ENCODE data around the gene PAF1.

The PAF1 gene

DNA sequence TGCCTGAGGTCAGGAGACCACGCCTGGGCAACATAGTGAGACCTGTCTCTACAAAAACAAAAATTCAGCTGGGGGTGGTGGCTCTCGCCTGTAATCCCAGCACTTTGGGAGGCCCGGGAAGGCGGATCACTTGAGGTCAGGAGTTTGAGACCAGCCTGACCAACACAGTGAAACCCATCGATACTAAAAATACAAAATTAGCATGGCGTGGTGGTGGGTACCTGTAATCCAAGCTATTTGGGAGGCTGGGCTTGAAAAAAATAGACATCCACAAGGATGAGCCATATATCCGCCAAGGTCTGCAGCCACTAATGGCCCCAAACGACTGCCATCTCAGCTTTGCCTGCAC, 41.7 kb upstream of the PAF1 start:
- TF ChIP-seq ZFX (IDR thresholded peaks at IDR 0.05) = no peak
- TF ChIP-seq, protein P1, sequence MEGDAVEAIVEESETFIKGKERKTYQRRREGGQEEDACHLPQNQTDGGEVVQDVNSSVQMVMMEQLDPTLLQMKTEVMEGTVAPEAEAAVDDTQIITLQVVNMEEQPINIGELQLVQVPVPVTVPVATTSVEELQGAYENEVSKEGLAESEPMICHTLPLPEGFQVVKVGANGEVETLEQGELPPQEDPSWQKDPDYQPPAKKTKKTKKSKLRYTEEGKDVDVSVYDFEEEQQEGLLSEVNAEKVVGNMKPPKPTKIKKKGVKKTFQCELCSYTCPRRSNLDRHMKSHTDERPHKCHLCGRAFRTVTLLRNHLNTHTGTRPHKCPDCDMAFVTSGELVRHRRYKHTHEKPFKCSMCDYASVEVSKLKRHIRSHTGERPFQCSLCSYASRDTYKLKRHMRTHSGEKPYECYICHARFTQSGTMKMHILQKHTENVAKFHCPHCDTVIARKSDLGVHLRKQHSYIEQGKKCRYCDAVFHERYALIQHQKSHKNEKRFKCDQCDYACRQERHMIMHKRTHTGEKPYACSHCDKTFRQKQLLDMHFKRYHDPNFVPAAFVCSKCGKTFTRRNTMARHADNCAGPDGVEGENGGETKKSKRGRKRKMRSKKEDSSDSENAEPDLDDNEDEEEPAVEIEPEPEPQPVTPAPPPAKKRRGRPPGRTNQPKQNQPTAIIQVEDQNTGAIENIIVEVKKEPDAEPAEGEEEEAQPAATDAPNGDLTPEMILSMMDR (conservative IDR thresholded peaks at IDR 0.05) = no peak
- peak overlapping the region; percentile 87 for H3K27ac ChIP-seq

DNA sequence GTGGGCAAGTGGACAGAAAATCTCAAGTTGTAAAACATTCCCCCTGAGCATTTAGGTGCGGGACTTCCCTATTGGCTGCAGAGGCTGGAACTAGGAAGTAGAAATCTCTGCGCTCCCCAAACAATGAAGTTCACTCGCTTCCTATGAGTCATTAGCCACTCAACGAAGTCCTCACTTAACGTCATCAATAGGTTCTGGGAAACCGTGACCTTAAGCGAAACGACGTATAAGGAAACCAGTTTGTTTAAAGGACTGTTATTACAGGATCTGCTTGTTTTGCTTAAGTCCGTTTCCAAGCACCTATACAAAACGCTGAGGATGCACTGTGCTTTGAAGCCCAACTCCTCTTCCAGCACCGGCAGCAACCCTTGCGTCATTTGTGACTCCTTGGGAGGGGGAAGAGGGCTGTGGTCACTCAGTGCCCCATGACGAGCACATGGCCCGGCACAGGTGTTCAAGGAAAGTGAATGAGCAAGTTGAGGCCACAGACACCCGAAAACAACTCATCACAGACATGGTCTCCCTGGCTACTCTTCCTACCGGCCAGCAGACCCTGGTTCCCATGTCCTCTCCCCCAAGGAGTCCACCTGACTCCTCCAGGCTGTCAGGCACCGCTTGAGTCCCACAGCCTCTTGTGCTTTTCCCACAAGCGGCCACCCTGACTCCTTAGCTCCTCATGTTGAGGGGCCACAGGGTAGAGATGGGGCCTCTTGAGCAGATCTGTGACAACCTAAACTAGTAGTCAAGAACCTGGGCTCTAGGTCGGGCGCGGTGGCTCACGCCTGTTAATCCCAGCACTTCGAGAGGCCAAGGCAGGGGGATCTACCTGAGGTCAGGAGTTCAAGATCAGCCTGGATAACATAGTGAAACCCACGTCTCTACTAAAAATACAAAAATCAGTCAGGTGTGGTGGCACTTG, 40.0 kb upstream of the PAF1 start:
- no peak for TF ChIP-seq ZFX (IDR thresholded peaks at IDR 0.05)
- TF ChIP-seq, protein P1 (conservative IDR thresholded peaks at IDR 0.05) = no peak
- peak overlapping the region; percentile 87 for H3K27ac ChIP-seq

- no peak overlapping the region for H3K27ac ChIP-seq
- TF ChIP-seq, protein P1 (conservative IDR thresholded peaks at IDR 0.05) = no peak
- no peak for TF ChIP-seq ZFX (IDR thresholded peaks at IDR 0.05)
Measured at GRCh38 chr19:39428283-39429112, 37.6 kb upstream of the PAF1 start.

GRCh38 chr19:39427707-39428106, 36.8 kb upstream of the PAF1 start:
- TF ChIP-seq ZFX (IDR thresholded peaks at IDR 0.05) = no peak
- TF ChIP-seq, protein P1 (conservative IDR thresholded peaks at IDR 0.05) = no peak
- H3K27ac ChIP-seq = no peak overlapping the region

GRCh38 chr19:39426170-39426569, 35.3 kb upstream of the PAF1 start:
- H3K27ac ChIP-seq = no peak overlapping the region
- TF ChIP-seq ZFX (IDR thresholded peaks at IDR 0.05) = no peak
- TF ChIP-seq, protein P1 (conservative IDR thresholded peaks at IDR 0.05) = no peak

GRCh38 chr19:39425744-39426143, 34.8 kb upstream of the PAF1 start:
- no peak overlapping the region for H3K27ac ChIP-seq
- TF ChIP-seq, protein P1 (conservative IDR thresholded peaks at IDR 0.05) = no peak
- no peak for TF ChIP-seq ZFX (IDR thresholded peaks at IDR 0.05)

DNA sequence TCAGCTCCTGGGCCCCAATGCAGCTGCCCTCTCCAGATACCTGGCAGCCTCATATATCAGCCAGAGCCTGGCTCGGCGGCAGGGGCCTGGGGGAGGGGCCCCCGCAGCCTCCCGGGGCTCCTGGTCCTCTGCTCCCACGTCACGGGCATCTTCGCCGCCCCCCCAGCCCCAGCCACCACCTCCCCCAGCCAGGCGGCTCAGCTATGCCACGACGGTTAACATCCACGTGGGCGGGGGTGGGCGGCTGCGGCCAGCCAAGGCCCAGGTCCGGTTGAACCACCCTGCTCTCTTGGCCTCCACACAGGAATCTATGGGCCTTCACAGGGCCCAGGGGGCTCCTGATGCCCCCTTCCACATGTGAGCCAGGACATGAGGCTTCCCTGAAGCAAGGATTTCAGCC, 34.0 kb upstream of the PAF1 start:
- TF ChIP-seq, protein P1 (conservative IDR thresholded peaks at IDR 0.05) = no peak

More for the DNA sequence above, 34.0 kb upstream of the PAF1 start:
- no peak overlapping the region for H3K27ac ChIP-seq

Measured in C4-2B (cell line).